NOMO-1 treated with dmso at 0.1 percent for 144 hours (cell line): ENCODE results near the gene RPS25.
"Not testable (repeated sequence)": the region's sequence is repeated elsewhere in the genome, so short reads cannot be mapped to it uniquely, and the experiment has no call there.

Experiments used
- DNase-seq: peaks from one replicate; lab custom pipeline; 2025; ENCODE audit not compliant: unreplicated experiment; lab: John Stamatoyannopoulos, UW

RPS25 gene

DNA sequence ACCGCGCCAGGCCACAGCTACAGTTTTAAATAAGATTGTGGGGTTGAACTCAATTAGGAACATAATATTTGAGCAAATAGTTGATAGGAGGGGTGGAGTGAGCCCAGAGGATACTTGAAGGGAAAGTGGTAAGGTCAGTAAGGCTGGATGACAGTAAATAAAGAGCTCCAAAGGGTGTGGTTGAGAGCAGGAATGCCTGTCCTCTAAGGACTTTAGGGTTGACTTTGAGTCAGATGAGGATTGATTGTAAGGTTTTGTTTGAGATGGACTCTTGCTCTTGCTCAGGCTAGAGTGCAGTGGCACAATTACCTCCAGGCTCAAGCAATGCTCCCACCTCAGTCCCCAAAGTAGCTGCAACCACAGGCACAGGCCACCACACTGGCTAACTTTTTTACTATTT, 44.2 kb downstream of the RPS25 start:
- DNase-seq: no peak

DNA sequence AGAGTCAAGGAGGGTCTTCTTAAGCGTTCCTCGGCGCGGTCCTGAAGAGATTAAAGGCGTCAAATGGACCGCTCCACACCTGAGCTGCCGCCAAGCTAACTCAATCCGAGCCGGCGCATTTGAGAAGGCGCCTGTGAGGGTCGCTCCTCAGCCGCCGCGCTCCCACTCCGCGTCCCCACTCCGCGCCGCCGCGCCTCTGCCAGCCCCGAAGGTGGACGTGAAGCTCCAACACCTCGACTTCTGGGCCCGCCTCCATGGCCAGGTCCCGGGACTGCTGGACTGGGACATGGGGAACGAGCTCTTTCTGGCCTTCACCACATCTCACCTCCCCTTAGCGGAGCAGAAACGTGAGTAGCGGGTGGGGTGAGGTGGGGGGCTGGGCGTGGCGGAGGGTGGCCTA, 46.5 kb downstream of the RPS25 start, which contains the start of gene FOXR1:
TSS of gene FOXR1 (plus strand) at position 116 of the 400 bp plus-strand sequence. CDS start at position 287, 171 bp downstream.
- no peak for DNase-seq

DNA sequence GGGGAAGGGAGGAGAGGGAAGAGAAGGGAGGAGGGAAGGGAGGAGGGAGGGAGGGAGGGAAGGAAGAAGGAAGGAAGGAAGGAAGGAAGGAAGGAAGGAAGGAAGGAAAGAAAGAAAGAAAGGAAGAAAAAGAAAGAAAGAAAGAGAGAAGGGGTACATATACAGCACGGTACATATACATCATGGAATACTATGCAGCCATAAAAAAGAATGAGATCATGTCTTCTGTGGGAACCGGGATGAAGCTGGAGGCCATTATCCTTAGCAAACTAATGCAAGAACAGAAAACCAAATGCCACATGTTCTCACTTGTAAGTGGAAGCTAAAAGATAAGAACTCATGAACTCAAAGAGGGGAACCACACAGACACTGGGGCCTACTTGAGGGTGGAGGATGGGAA, 48.6 kb downstream of the RPS25 start:
- DNase-seq: not testable (repeated sequence)
